Effector memory CD4-positive, alpha-beta T cell (primary cell): ENCODE data around the gene KIAA1671.

Experiments
- DNase-seq, 3 donors: peaks; one replicate each; pipeline ENCODE4 v3.0.0-alpha.2; 2020
- H3K27ac ChIP-seq: 2 replicates; pipeline ENCODE4 v1.7.0; 2013; ENCODE audit warnings: mild to moderate bottlenecking, low read length, moderate library complexity; ENCODE audit not compliant: insufficient read depth, poor library complexity, severe bottlenecking
- H3K27me3 ChIP-seq: replicated peaks from 2 replicates; pipeline ENCODE4 v1.7.0; 2013; ENCODE audit warnings: mild to moderate bottlenecking, low read length; ENCODE audit not compliant: insufficient read depth, control insufficient read depth, poor library complexity, severe bottlenecking
- H3K36me3 ChIP-seq: 2 replicates; pipeline ENCODE4 v1.7.0; 2013; ENCODE audit warnings: mild to moderate bottlenecking, low read length, moderate library complexity; ENCODE audit not compliant: control insufficient read depth, insufficient read depth
- H3K4me1 ChIP-seq: 2 replicates; pipeline ENCODE4 v1.7.0; 2013; ENCODE audit warnings: low read length, mild to moderate bottlenecking; ENCODE audit not compliant: control insufficient read depth, insufficient read depth, poor library complexity, severe bottlenecking
- H3K4me3 ChIP-seq: 2 replicates; pipeline ENCODE4 v1.7.0; 2013; ENCODE audit warnings: low read length, low read depth, mild to moderate bottlenecking; ENCODE audit not compliant: insufficient read depth, poor library complexity, severe bottlenecking
- H3K9me3 ChIP-seq: 2 replicates; pipeline ENCODE4 v1.7.0; 2013; ENCODE audit warnings: mild to moderate bottlenecking, low read length, moderate library complexity; ENCODE audit not compliant: control insufficient read depth

The KIAA1671 gene

DNA sequence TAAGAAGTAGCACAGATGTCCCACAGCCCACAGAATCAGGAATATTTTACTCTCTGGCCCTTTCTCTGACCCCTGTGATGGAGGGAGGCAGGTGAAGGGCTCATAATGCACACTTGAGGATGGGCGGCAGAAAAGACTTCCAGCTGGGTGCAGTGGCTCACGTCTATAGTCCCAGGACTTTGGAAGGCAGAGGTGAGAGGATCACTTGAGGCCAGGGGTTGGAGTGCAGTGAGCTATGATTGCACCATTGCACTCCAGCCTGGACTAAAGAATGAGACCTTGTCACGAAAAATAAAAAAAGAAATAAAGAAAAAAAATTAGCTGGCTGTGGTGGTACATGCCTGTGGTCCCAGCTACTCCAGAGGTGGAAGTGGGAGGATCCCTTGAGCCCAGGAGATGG, 233.6 kb downstream of the KIAA1671 start:
- Histone ChIP-seq H3K27me3 (no peaks in the 10 kb centered on the region), H3K9me3 (no peaks in the 10 kb centered on the region), H3K36me3 (no peaks in the 10 kb centered on the region), H3K27ac (no peak overlapping the region), H3K4me1 (no peaks in the 10 kb centered on the region), H3K4me3 (no peak overlapping the region)
- DNase-seq = no peak

DNA sequence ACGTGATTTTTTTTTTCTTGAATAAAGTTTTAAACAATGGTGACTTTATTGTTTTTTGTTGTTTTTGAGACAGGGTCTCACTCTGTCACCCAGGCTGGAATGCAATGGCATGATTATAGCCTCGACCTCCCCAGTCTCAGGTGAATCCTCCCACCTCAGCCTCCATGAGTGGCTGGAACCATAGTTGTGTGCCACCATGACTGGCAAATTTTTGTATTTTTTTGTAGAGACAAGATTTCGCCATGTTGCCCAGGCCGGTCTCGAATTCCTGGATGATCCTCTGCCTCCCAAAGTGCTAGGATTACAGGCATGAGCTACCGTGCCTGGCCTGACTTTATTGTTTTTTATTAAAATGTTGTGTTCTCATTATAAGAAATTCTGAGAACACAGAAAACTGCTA, 235.0 kb downstream of the KIAA1671 start:
- no peaks in the 10 kb centered on the region for H3K27me3 ChIP-seq
- H3K27ac ChIP-seq = no peak overlapping the region
- no peaks in the 10 kb centered on the region for H3K4me1 ChIP-seq
- H3K36me3 ChIP-seq = no peaks in the 10 kb centered on the region
- no peaks in the 10 kb centered on the region for H3K9me3 ChIP-seq
- no peak overlapping the region for H3K4me3 ChIP-seq
- no peak for DNase-seq

DNA sequence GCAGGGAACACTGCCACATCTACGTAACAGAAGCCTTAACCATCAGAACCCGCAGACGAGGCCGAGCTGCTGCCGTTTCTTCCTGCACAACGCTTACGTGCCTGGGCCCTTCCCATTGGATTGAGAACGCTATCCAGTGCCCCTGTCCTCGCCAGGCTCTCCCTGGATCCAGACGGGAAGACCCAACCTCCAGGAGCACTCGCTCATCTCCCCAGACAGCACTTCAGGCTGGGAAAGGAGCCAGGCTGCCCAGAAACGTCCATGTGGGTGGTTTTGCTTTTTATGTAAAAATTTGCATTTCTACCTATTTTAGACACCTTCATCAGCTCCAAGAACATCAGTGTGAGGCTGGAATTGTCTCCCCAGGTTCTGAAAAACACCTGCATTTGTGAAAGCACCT, 239.9 kb downstream of the KIAA1671 start:
- no peak overlapping the region for H3K27ac ChIP-seq
- no peaks in the 10 kb centered on the region for H3K27me3 ChIP-seq
- no peak overlapping the region for H3K4me3 ChIP-seq
- no peaks in the 10 kb centered on the region for H3K9me3 ChIP-seq
- DNase-seq = no peak
- H3K36me3 ChIP-seq = no peaks in the 10 kb centered on the region
- no peaks in the 10 kb centered on the region for H3K4me1 ChIP-seq

DNA sequence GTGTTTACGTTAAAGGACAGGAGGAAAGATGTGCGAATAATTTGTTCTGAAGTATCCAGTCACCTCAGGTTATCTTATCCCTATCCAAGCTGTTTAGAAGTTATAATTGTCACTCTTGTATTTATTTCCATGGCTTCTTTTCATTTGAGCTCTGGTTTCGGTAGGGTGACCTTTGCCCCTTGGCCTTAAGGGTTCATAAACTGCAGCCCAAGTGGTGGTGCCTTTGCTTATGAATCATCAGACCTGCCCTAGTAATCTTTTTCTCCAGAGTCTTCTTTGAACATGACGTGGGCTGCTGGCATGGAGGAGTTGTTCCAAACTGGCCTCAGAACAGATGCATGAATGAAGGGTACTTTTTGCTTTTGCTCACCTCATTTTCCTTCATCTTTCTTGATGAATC, 240.6 kb downstream of the KIAA1671 start:
- no peak for DNase-seq
- Histone ChIP-seq H3K4me1 (no peaks in the 10 kb centered on the region), H3K9me3 (no peaks in the 10 kb centered on the region), H3K27ac (no peak overlapping the region), H3K36me3 (no peaks in the 10 kb centered on the region), H3K27me3 (no peaks in the 10 kb centered on the region), H3K4me3 (no peak overlapping the region)

DNA sequence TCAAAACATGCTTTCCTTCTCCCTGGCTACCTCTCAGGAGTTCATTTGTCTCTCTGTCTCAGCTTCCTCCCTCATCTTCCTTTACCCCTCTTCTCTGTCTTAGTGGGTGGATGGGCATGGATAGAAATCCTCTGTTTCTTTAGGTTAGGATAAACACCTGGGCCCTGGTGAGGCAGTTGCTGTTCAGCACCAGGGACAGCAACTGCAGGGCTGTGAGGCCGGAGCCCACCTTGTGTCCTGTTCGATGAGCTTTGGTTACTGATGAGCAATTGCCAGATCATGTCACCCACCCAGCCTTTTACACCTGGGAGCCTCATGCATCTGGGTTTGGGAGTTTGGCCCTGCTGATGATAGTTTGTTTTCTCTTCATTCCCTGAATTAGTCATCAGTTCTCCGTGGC, 241.0 kb downstream of the KIAA1671 start:
- no peaks in the 10 kb centered on the region for H3K36me3 ChIP-seq
- no peak for DNase-seq

DNA sequence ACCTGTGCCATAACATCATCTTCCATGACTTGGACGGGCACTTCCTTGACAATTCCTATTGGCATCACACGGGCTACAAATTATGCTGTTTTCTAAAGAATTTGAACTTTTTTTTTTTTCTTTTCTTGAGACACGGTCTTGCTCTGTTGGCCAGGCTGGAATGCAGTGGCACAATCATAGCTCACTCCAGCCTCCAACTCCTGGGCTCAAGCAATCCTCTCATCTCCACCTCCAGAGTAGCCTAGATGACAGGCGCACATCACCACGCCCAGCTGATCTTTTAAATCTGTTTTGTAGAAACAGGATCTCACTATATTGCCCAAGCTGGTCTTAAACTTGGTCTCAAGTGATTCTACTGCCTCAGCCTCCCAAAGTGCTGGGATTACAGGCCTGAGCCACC, 243.8 kb downstream of the KIAA1671 start:
- H3K36me3 ChIP-seq = no peaks in the 10 kb centered on the region
- no peaks in the 10 kb centered on the region for H3K4me1 ChIP-seq
- no peak for DNase-seq

More for the DNA sequence above, 241.0 kb downstream of the KIAA1671 start:
- Histone ChIP-seq H3K27ac (no peak overlapping the region), H3K9me3 (no peaks in the 10 kb centered on the region), H3K4me1 (no peaks in the 10 kb centered on the region), H3K4me3 (no peak overlapping the region), H3K27me3 (no peaks in the 10 kb centered on the region)

DNA sequence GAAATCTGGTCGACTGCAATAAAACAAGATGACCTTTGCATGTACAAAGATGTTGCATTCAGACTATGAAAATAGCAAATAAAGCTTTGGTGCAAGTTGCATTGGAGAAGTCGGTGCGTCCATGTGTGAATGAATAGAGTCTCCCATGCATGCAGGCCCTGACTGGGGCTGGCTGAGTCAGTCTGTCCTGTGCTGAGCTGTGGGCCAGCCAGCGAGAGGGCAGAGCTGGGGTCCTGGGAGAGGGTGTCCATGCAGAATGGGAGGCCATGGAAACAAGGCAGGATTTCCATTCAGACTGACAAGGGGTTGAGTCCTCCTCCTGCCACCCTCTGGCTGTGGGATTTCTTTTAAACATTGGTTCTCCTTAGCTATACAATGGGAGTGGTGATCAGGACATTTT, 244.8 kb downstream of the KIAA1671 start:
- Histone ChIP-seq H3K4me1 (no peaks in the 10 kb centered on the region), H3K27me3 (no peaks in the 10 kb centered on the region), H3K27ac (no peak overlapping the region), H3K4me3 (no peak overlapping the region), H3K9me3 (no peaks in the 10 kb centered on the region), H3K36me3 (no peaks in the 10 kb centered on the region)
- no peak for DNase-seq

More for the DNA sequence above, 243.8 kb downstream of the KIAA1671 start:
- Histone ChIP-seq H3K27me3 (no peaks in the 10 kb centered on the region), H3K4me3 (no peak overlapping the region), H3K9me3 (no peaks in the 10 kb centered on the region), H3K27ac (no peak overlapping the region)

DNA sequence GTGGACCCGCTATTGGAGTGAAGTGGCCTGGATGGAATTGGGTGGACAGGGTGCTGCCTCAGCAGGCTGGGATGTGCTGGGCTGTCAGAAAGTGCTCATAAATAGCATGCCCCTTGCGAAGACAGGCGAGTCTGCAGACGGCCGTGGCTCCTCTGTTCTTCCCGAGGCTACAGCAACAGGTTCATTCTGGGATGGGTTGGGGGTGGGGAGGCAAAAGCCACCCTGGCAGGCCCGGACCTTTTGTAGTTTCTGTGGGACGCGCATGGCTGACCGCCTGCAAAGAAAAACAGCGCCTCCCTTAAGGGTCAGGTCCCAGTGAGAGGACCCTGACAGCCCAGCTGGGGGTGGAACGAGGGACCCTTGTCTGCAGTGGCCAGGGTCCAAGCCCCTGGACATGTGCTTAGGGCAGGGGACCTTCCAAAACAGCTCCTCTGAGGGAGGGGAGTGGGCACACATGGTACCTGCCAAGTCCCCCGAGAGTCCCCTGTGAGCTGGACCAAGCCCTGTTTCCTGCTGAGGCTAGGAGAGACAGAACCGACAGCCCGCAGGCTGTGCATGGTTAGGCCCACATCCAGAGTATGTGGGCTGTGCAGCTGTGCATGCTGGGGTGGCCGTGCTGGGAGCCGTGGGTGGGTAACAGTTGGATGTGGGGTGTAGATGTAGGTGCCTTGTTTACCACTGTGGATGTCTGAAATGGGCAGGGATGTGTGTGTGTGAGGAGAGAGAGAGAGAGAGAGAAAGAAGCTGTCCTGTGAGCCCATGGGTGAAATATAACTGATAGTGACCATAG, 247.4 kb downstream of the KIAA1671 start, which contains the start of gene CRYBB3:
CRYBB3 (plus strand) TSS at position 128 of the 790 bp plus-strand sequence. CDS start 1,539 bp downstream, outside the sequence.
- H3K4me3 ChIP-seq = no peak within 1 kb of the TSS
- no peak for DNase-seq
- no peak within 1 kb of the TSS for H3K27ac ChIP-seq
- no peaks in the 10 kb centered on the region for H3K27me3 ChIP-seq
- H3K4me1 ChIP-seq = no peaks in the 10 kb centered on the region
- no peaks in the 10 kb centered on the region for H3K9me3 ChIP-seq
- H3K36me3 ChIP-seq = no peaks in the 10 kb centered on the region

DNA sequence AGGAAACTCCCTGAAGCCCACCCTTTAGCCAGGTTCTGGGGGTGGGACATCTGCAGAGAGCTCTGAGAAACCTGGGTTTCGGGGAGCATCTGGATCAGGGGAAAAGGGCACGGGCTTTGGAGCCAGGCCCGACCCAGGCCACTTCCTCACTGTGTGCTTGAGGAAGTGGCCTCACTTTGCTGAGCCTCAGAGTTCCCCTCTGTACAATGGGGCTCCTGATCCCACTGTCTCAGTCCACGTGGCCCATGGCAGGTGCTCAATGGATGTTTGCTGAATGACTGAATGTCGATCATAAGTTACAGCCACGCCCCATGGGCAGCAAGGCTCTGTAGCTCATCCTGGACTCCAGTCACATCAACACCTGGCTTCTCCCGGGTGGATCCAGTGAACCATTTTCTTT, 248.5 kb downstream of the KIAA1671 start:
- no peaks in the 10 kb centered on the region for H3K36me3 ChIP-seq
- no peaks in the 10 kb centered on the region for H3K9me3 ChIP-seq
- H3K4me3 ChIP-seq = no peak overlapping the region
- H3K4me1 ChIP-seq = no peaks in the 10 kb centered on the region
- no peak overlapping the region for H3K27ac ChIP-seq
- no peak for DNase-seq
- no peaks in the 10 kb centered on the region for H3K27me3 ChIP-seq

DNA sequence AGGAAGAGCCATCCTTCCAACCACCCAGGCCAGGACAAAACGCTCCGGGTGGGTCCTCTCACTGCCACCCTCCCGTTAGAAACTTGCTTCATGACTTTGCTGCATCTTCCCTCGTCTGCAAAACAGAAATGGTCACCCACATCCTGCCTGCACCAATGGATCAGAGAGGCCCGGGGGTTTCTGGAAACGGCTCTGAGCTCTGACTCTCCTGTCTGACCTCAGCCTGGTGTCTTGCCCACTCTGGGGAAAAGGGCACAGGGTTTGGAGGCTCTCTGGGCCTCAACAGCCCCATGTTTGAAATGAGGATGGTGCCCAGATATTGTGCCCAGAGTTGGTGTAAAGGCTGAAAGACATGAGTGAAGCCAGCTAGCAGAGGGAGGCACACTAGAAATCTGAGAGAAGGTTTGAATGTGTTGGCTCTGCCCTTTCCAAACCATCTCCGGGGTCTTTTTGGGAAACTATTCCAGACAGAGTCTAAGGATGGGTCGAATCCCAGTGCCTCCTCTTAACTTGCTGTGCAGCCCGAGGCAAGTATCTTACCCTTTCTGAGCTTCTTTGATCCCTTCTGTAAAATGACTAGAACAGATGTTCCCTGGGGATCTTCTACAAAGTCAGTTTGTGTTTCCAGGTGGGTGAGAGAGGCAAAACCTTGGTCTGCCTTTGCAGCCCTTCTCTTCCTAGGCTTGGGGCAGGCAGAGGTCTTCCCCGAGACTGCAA, 249.2 kb downstream of the KIAA1671 start:
- Histone ChIP-seq H3K27ac (no peak overlapping the region), H3K4me1 (no peaks in the 10 kb centered on the region), H3K9me3 (no peaks in the 10 kb centered on the region), H3K27me3 (no peaks in the 10 kb centered on the region), H3K4me3 (no peak overlapping the region), H3K36me3 (no peaks in the 10 kb centered on the region)
- DNase-seq = no peak
